K562 (cell line): ENCODE data around the gene GCC1. TPM values are rescaled to one million over a fixed set of nuclear protein-coding genes. Genes with fewer than 3 reads are reported as not detected.

Experiments
- E2F6 ChIP-seq, 2 experiments: IDR thresholded peaks; 2 replicates each; pipeline ENCODE4 v1.6.1; 2011; ENCODE audit warnings: borderline replicate concordance in 1 of 2, control low read depth in 1 of 2, low read depth in 1 of 2, low read length in 1 of 2, mild to moderate bottlenecking in 1 of 2, mixed read lengths in 1 of 2, moderate library complexity in 1 of 2; ENCODE audit not compliant: insufficient read depth in 1 of 2, insufficient read length in 1 of 2, poor library complexity in 1 of 2, severe bottlenecking in 1 of 2; ENCODE audit errors: extremely low read depth in 1 of 2
- E4F1 ChIP-seq: fragments of 250-450 bp; sonication (Bioruptor Pico); IDR thresholded peaks from 2 replicates; pipeline ENCODE4 v1.5.0; 2021; ENCODE audit warnings: mild to moderate bottlenecking, borderline replicate concordance
- ELF2 ChIP-seq: fragments of 250-450 bp; sonication (Bioruptor Pico); IDR thresholded peaks from 2 replicates; pipeline ENCODE4 v1.5.0; 2021; ENCODE audit warnings: mild to moderate bottlenecking
- RBM15 ChIP-seq: fragments of 200-400 bp; formaldehyde crosslinking; IDR thresholded peaks from 2 replicates; pipeline ENCODE4 v1.6.1; 2018; ENCODE audit warnings: mild to moderate bottlenecking, low read length, moderate library complexity; ENCODE audit not compliant: insufficient read depth
- RBM34 ChIP-seq: fragments of 200-400 bp; formaldehyde crosslinking; IDR thresholded peaks from 2 replicates; pipeline ENCODE4 v1.6.1; 2018; ENCODE audit warnings: low read length, borderline replicate concordance; ENCODE audit not compliant: insufficient read depth
- ZBTB2 ChIP-seq: fragments of 450-650 bp; IDR thresholded peaks from 2 replicates; pipeline ENCODE4 v1.6.1; 2016; ENCODE audit warnings: antibody characterized with exemption
- ZNF12 ChIP-seq: sonication (generic); formaldehyde crosslinking; IDR thresholded peaks from 2 replicates; pipeline ENCODE4 v1.4.0; 2020; ENCODE audit warnings: mild to moderate bottlenecking, missing genetic modification reagents
- ZNF124 ChIP-seq: sonication (generic); formaldehyde crosslinking; IDR thresholded peaks from 2 replicates; pipeline ENCODE4 v1.8.1; 2022; ENCODE audit warnings: missing genetic modification reagents
- ZNF318 ChIP-seq, 2 experiments: fragments of 450-650 bp; IDR thresholded peaks; 2 replicates each; pipeline ENCODE4 v1.6.1; 2016; ENCODE audit warnings: mild to moderate bottlenecking in 2 of 2, borderline replicate concordance in 1 of 2, low read depth in 1 of 2, moderate library complexity in 1 of 2
- ZNF408 ChIP-seq: fragments of 250-450 bp; sonication (Bioruptor Pico); IDR thresholded peaks from 2 replicates; pipeline ENCODE4 v1.4.0; 2020; ENCODE audit warnings: low read depth, mild to moderate bottlenecking, moderate library complexity
- ZNF740 ChIP-seq, 3 experiments: fragments of 200-800 bp in 1 of 3; sonication (Bioruptor generic) in 1 of 3; sonication (generic) in 1 of 3; formaldehyde crosslinking in 1 of 3; IDR thresholded peaks; 2 replicates each; pipeline versions ENCODE4 v1.6.1 to v1.8.0; 2016 to 2022; ENCODE audit warnings: mild to moderate bottlenecking in 2 of 3, missing compliant biosample characterization in 2 of 3, missing genetic modification characterization in 2 of 3, missing genetic modification reagents in 1 of 3
- polyA plus RNA-seq, 8 experiments: library from polyadenylated mRNA; depleted of rRNA in 4 of 8; stranded (reverse) in 5 of 8; unstranded in 3 of 8; fragments of >200 nt; fragmentation: Nextera tagmentation in 2 of 8; fragmentation: Illumina TruSeq in 1 of 8; extraction: Ambion mirVana in 2 of 8; extraction: Trizol in 1 of 8; gene quantifications; 2 replicates each; pipeline versions ENCODE4 v1.2.1 to v1.2.3, GENCODE V29; 2011 to 2014; ENCODE audit warnings: inconsistent platforms in 1 of 8, missing spikeins in 1 of 8
- total RNA-seq, 7 experiments: library from RNA; depleted of rRNA in 6 of 7; stranded (reverse); fragments of >200 nt in 6 of 7; fragmentation: Illumina TruSeq in 2 of 7; extraction: Trizol in 2 of 7; gene quantifications; 2 replicates each; pipeline versions ENCODE4 v1.2.1 to v1.2.3, GENCODE V29; 2011 to 2021; ENCODE audit warnings: low replicate concordance in 1 of 7

Gene GCC1
- total and polyA plus RNA-seq, 9 of the 15 experiments (the other 6 are each of a cell fraction or from before 2014, with no cell fraction given), result 1.9 to 19.8 (median 10.9) TPM

- TF ChIP-seq E4F1 (CRISPR knock-in tag), result no peak
- TF ChIP-seq ELF2, result 0 out of 2 replicates have a peak, but pooled peaks have one; percentile 12
- no peak for TF ChIP-seq RBM34
- TF ChIP-seq ZNF318 (IDR thresholded peaks at IDR 0.05; ENCODE audit: borderline replicate concordance in 1 of 2, low read depth in 1 of 2), result no peak
- TF ChIP-seq ZNF12 (CRISPR knock-in tag), result 0 out of 2 replicates have a peak, but pooled peaks have one; percentile 26
- peak in 1 of 2 experiments; percentile 0 for TF ChIP-seq E2F6 (IDR thresholded peaks at IDR 0.05; ENCODE audit: borderline replicate concordance in 1 of 2, extremely low read depth in 1 of 2, insufficient read depth in 1 of 2, insufficient read length in 1 of 2, low read depth in 1 of 2, low read length in 1 of 2, poor library complexity in 1 of 2, severe bottlenecking in 1 of 2)
- no peak for TF ChIP-seq ZNF740 (CRISPR knock-in tag; IDR thresholded peaks at IDR 0.05)
- no peak for TF ChIP-seq ZNF740 (tag; IDR thresholded peaks at IDR 0.05)
- TF ChIP-seq ZNF408 (CRISPR knock-in tag), result no peak
- no peak; the same call in 1 of the 2 replicates for TF ChIP-seq ZBTB2
- TF ChIP-seq RBM15, result no peak
- TF ChIP-seq ZNF124, result no peak
These were observed 2.2 kb upstream of the GCC1 start (continued) for GRCh38 chr7:127587663-127588018.
